GM10266 (cell line): ENCODE results near the gene MAPK11.
"Not testable (repeated sequence)": the region's sequence is repeated elsewhere in the genome, so short reads cannot be mapped to it uniquely, and the experiment has no call there.

Source experiments
- DNase-seq: peaks from one replicate; pipeline ENCODE4 v3.0.0; 2012; ENCODE audit errors: extremely low spot score
- CTCF ChIP-seq: IDR thresholded peaks from 2 replicates; pipeline ENCODE4 v1.5.1; 2012; ENCODE audit warnings: mild to moderate bottlenecking, low read depth; ENCODE audit not compliant: control insufficient read depth, insufficient read depth; ENCODE audit errors: missing control alignments

The MAPK11 gene

GRCh38 chr22:50274771-50275170 lies 4.6 kb upstream of the MAPK11 start:
- TF ChIP-seq CTCF = no peak
- DNase-seq = no peak

GRCh38 chr22:50274311-50274710 lies 4.1 kb upstream of the MAPK11 start:
- TF ChIP-seq CTCF = peak; percentile 47
- peak; percentile 76 for DNase-seq

GRCh38 chr22:50273781-50274180 lies 3.6 kb upstream of the MAPK11 start:
- DNase-seq = not testable (repeated sequence)

- DNase-seq = not testable (repeated sequence)
Observed at GRCh38 chr22:50273352-50273751, 3.2 kb upstream of the MAPK11 start.

GRCh38 chr22:50272044-50272802 lies 2.0 kb upstream of the MAPK11 start:
- no peak for TF ChIP-seq CTCF
- DNase-seq = no peak

GRCh38 chr22:50271519-50271970 lies 1.4 kb upstream of the MAPK11 start:
- DNase-seq = peak; percentile 92
- TF ChIP-seq CTCF = peak; percentile 41

GRCh38 chr22:50270666-50271394 lies 650 bp upstream of the MAPK11 start:
- DNase-seq = peak; percentile 89
- no peak for TF ChIP-seq CTCF

- no peak for TF ChIP-seq CTCF
- DNase-seq = no peak
Observed at GRCh38 chr22:50269573-50269969, 609 bp downstream of the MAPK11 start.
